GM12873 (cell line): ENCODE results near the gene MCC.

ENCODE experiments used
- CTCF ChIP-seq: IDR thresholded peaks from 2 replicates; pipeline ENCODE4 v1.5.1; 2012; ENCODE audit warnings: low read depth, mild to moderate bottlenecking, moderate library complexity, low read length, control low read depth; ENCODE audit not compliant: insufficient read depth; ENCODE audit errors: missing control alignments

MCC gene

GRCh38 chr5:113487781-113488644 is at the start of gene MCC:
Gene MCC, minus strand, starts transcription at chr5:113488453.
- no peak for TF ChIP-seq CTCF

GRCh38 chr5:113531481-113532159 is 43.4 kb upstream of the MCC start:
- TF ChIP-seq CTCF, result no peak

GRCh38 chr5:113527746-113528145 is 39.5 kb upstream of the MCC start:
- TF ChIP-seq CTCF, result no peak

GRCh38 chr5:113526421-113526820 is 38.2 kb upstream of the MCC start:
- no peak for TF ChIP-seq CTCF

- no peak for TF ChIP-seq CTCF
Measured at GRCh38 chr5:113524927-113525326, 36.7 kb upstream of the MCC start.

- no peak for TF ChIP-seq CTCF
Measured at GRCh38 chr5:113523168-113523567, 34.9 kb upstream of the MCC start.

GRCh38 chr5:113520899-113521298 is 32.6 kb upstream of the MCC start:
- no peak for TF ChIP-seq CTCF
